Measurements from ENCODE around the gene EPHB1. TPM values are rescaled to one million over a fixed set of nuclear protein-coding genes. Genes with fewer than 3 reads are reported as not detected.

The EPHB1 gene
- total RNA-seq, 1 experiment from 2014 or later = 2.8 TPM

DNA sequence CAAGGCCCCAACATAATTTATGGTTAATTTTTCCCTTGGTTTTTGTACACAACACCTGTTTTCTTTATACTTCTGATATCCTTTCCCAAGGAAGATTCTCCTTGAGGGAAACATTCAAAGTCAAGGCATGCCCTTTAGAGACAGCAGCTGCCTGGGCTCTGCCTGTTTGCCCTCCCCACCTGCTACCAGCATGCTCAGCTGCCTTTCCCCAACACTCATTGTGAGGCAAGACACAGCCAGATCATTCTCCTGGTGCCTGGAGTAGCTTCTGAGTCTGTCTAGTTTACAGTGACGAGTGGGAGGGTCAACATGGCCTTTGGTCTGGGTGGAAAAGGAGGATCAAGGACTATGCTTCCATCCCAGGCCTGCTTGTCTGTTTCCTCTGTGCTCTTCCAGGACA, 132.5 kb downstream of the EPHB1 start:
- Histone ChIP-seq H3K4ac (ENCODE audit: low read depth, low read length) (no peak overlapping the region), H3K79me1 (ENCODE audit: insufficient read depth, low read depth, low read length, poor library complexity, severe bottlenecking) (no peaks in the 10 kb centered on the region), H4K8ac (replicated peaks; ENCODE audit: insufficient read length, low read depth, low read length) (no peak overlapping the region), H4K91ac (ENCODE audit: insufficient read length, low read depth, low read length) (no peak overlapping the region), H3K56ac (ENCODE audit: insufficient read length, low read depth, low read length) (no peak overlapping the region), H3K9ac (ENCODE audit: extremely low read depth, insufficient read length, low read length) (no peak overlapping the region), H3K27me3 (ENCODE audit: insufficient read depth, low read length) (no peaks in the 10 kb centered on the region), H2AK5ac (ENCODE audit: insufficient read length, low read length) (no peak overlapping the region), H4K20me1 (ENCODE audit: control insufficient read depth, insufficient read depth, insufficient read length) (no peaks in the 10 kb centered on the region), H4K5ac (ENCODE audit: insufficient read length, low read depth, low read length) (no peak overlapping the region), H3K4me2 (ENCODE audit: insufficient read depth, insufficient read length, low read length) (no peak overlapping the region), H2BK20ac (ENCODE audit: low read depth, low read length, poor library complexity, severe bottlenecking) (no peak overlapping the region), H3K23ac (ENCODE audit: insufficient read length, low read depth, low read length) (no peak overlapping the region), H2BK15ac (ENCODE audit: low read depth, low read length) (no peak overlapping the region), H2BK12ac (ENCODE audit: insufficient read length, low read depth, low read length) (no peak overlapping the region), H3K27ac (ENCODE audit: insufficient read length, low read depth, low read length) (no peak overlapping the region), H3K14ac (ENCODE audit: insufficient read depth, low read length) (no peak overlapping the region; the same call in 1 of the 2 replicates), H3K4me1 (ENCODE audit: insufficient read depth, low read length) (peaks cover 9% of the 10 kb centered on the region; the same call in 1 of the 2 replicates), H2AFZ (ENCODE audit: low read length) (no peak overlapping the region), H3K79me2 (ENCODE audit: insufficient read depth, low read length) (no peaks in the 10 kb centered on the region), H2BK120ac (ENCODE audit: low read depth, low read length, poor library complexity, severe bottlenecking) (no peak overlapping the region), H3K18ac (ENCODE audit: insufficient read length, low read depth, low read length) (no peak overlapping the region), H3K23me2 (ENCODE audit: insufficient read length, low read depth, low read length, poor library complexity, severe bottlenecking) (no peaks in the 10 kb centered on the region), H3K9me3 (ENCODE audit: control insufficient read depth, low read depth, low read length) (no peaks in the 10 kb centered on the region), H3T11ph (ENCODE audit: low read length) (no peak overlapping the region), H2BK5ac (ENCODE audit: insufficient read length, low read length) (no peak overlapping the region)
- no peak overlapping the region for H3K27ac Mint-ChIP-seq
- peaks cover 15 to 18% of the 10 kb centered on the region in 2 experiments for H3K4me1 Mint-ChIP-seq
- TF ChIP-seq, protein P1, sequence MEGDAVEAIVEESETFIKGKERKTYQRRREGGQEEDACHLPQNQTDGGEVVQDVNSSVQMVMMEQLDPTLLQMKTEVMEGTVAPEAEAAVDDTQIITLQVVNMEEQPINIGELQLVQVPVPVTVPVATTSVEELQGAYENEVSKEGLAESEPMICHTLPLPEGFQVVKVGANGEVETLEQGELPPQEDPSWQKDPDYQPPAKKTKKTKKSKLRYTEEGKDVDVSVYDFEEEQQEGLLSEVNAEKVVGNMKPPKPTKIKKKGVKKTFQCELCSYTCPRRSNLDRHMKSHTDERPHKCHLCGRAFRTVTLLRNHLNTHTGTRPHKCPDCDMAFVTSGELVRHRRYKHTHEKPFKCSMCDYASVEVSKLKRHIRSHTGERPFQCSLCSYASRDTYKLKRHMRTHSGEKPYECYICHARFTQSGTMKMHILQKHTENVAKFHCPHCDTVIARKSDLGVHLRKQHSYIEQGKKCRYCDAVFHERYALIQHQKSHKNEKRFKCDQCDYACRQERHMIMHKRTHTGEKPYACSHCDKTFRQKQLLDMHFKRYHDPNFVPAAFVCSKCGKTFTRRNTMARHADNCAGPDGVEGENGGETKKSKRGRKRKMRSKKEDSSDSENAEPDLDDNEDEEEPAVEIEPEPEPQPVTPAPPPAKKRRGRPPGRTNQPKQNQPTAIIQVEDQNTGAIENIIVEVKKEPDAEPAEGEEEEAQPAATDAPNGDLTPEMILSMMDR (conservative IDR thresholded peaks at IDR 0.05) = no peak
- no CpG with 5 or more reads among the region's 1 CpG for WGBS (ENCODE audit: extremely low coverage, insufficient read length, low lambda C conversion rate)
- no peak overlapping the region for H3K4me3 Mint-ChIP-seq
- peaks cover 30% of the 10 kb centered on the region for H3K27me3 Mint-ChIP-seq (ENCODE audit: low read depth)
- H3K9me3 Mint-ChIP-seq = peaks cover 5 to 17% of the 10 kb centered on the region in 2 experiments; a peak in 3 of 5 replicates
- no peak for DNase-seq
- H3K36me3 Mint-ChIP-seq (ENCODE audit: insufficient read depth in 1 of 3, low read depth in 3 of 3) = peaks cover 2 to 13% (median 7%) of the 10 kb centered on the region in 3 experiments; a peak in 5 of 7 replicates

All from H9 (cell line).